NCI-H2171 (cell line): ENCODE measurements around the gene ACVR1.

ENCODE experiments used
- DNase-seq: peaks from one replicate; lab custom pipeline; 2025; lab: John Stamatoyannopoulos, UW

Gene ACVR1

GRCh38 chr2:157789933-157790511, 86.1 kb downstream of the ACVR1 start:
- no peak for DNase-seq

- no peak for DNase-seq
Observed at GRCh38 chr2:157789256-157789655, 86.9 kb downstream of the ACVR1 start.

GRCh38 chr2:157788201-157788600, 87.9 kb downstream of the ACVR1 start:
- DNase-seq, result no peak

GRCh38 chr2:157787364-157787938, 88.7 kb downstream of the ACVR1 start:
- DNase-seq, result no peak

GRCh38 chr2:157786663-157787363, 89.3 kb downstream of the ACVR1 start:
- DNase-seq, result peak; percentile 82

GRCh38 chr2:157785866-157786662, 90.1 kb downstream of the ACVR1 start:
- DNase-seq, result no peak

- DNase-seq, result no peak
Observed at GRCh38 chr2:157785200-157785599, 90.9 kb downstream of the ACVR1 start.

GRCh38 chr2:157784823-157785175, 91.3 kb downstream of the ACVR1 start:
- no peak for DNase-seq

GRCh38 chr2:157784169-157784822, 91.8 kb downstream of the ACVR1 start:
- DNase-seq, result no peak

- DNase-seq, result no peak
Observed at GRCh38 chr2:157783245-157783644, 92.9 kb downstream of the ACVR1 start.

GRCh38 chr2:157782057-157782845, 93.9 kb downstream of the ACVR1 start:
- no peak for DNase-seq

- DNase-seq, result no peak
Observed at GRCh38 chr2:157780211-157780610, 95.9 kb downstream of the ACVR1 start.

GRCh38 chr2:157779794-157780193, 96.3 kb downstream of the ACVR1 start:
- no peak for DNase-seq

GRCh38 chr2:157777427-157777826, 98.7 kb downstream of the ACVR1 start:
- DNase-seq, result peak; percentile 24

GRCh38 chr2:157771234-157771633, 104.9 kb downstream of the ACVR1 start:
- no peak for DNase-seq

GRCh38 chr2:157769856-157770255, 106.3 kb downstream of the ACVR1 start:
- no peak for DNase-seq

GRCh38 chr2:157764386-157764785, 111.7 kb downstream of the ACVR1 start:
- no peak for DNase-seq

GRCh38 chr2:157761520-157761919, 114.6 kb downstream of the ACVR1 start:
- no peak for DNase-seq

- no peak for DNase-seq
Observed at GRCh38 chr2:157760949-157761348, 115.2 kb downstream of the ACVR1 start.

GRCh38 chr2:157759855-157760254, 116.3 kb downstream of the ACVR1 start:
- no peak for DNase-seq

GRCh38 chr2:157758586-157758985, 117.5 kb downstream of the ACVR1 start:
- peak; percentile 4 for DNase-seq
